K562 (cell line): ENCODE measurements around the gene RPL10A. TPM values are rescaled to one million over a fixed set of nuclear protein-coding genes. Genes with fewer than 3 reads are reported as not detected.

Experiments
- BRF1 ChIP-seq: IDR thresholded peaks from 3 replicates; pipeline ENCODE4 v1.6.1; 2011; ENCODE audit warnings: borderline replicate concordance, mild to moderate bottlenecking; ENCODE audit not compliant: insufficient read length; ENCODE audit errors: extremely low read depth
- CCNT2 ChIP-seq: IDR thresholded peaks from 2 replicates; pipeline ENCODE4 v1.6.1; 2011; ENCODE audit warnings: borderline replicate concordance, low read depth, mild to moderate bottlenecking, moderate library complexity, mixed read lengths, low read length; ENCODE audit not compliant: insufficient read length; ENCODE audit errors: extremely low read depth
- CXXC5 ChIP-seq: fragments of 250-450 bp; sonication (Bioruptor Pico); IDR thresholded peaks from 2 replicates; pipeline ENCODE4 v1.8.0; 2022; ENCODE audit warnings: inconsistent platforms, mild to moderate bottlenecking, moderate library complexity
- DLX4 ChIP-seq: fragments of 250-450 bp; sonication (Bioruptor Pico); IDR thresholded peaks from 2 replicates; pipeline ENCODE4 v1.6.1; 2021; ENCODE audit warnings: mild to moderate bottlenecking
- ETS1 ChIP-seq: conservative IDR thresholded peaks from 2 replicates; pipeline ENCODE4 v1.6.1; 2011; ENCODE audit warnings: low read depth, mild to moderate bottlenecking, low read length; ENCODE audit not compliant: control insufficient read depth
- HDAC3 ChIP-seq: fragments of 450-650 bp; IDR thresholded peaks from 2 replicates; pipeline ENCODE4 v1.6.1; 2018; ENCODE audit warnings: borderline replicate concordance, mild to moderate bottlenecking, moderate library complexity; ENCODE audit not compliant: partially characterized antibody
- MCM3 ChIP-seq: fragments of 450-650 bp; IDR thresholded peaks from 2 replicates; pipeline ENCODE4 v1.6.1; 2016
- POLR2AphosphoS5 ChIP-seq: IDR thresholded peaks from 2 replicates; pipeline ENCODE4 v1.6.1; 2011; ENCODE audit warnings: mild to moderate bottlenecking, low read depth, low read length, moderate library complexity; ENCODE audit not compliant: control insufficient read depth, insufficient read depth
- SIN3B ChIP-seq: fragments of 450-650 bp; IDR thresholded peaks from 2 replicates; pipeline ENCODE4 v1.6.1; 2017; ENCODE audit warnings: low read depth, mild to moderate bottlenecking, moderate library complexity
- TCF7 ChIP-seq: sonication (generic); IDR thresholded peaks from 2 replicates; pipeline ENCODE4 v1.6.1; 2016; ENCODE audit warnings: antibody characterized with exemption, borderline replicate concordance
- YY1 ChIP-seq, 3 experiments: IDR thresholded peaks; 2 replicates each; pipeline ENCODE4 v1.6.1; 2011; ENCODE audit warnings: low read length in 2 of 3, mild to moderate bottlenecking in 2 of 3, moderate library complexity in 2 of 3, borderline replicate concordance in 1 of 3, control low read depth in 1 of 3, low read depth in 1 of 3; ENCODE audit not compliant: insufficient read depth in 3 of 3, insufficient replicate concordance in 2 of 3, control insufficient read depth in 1 of 3, insufficient read length in 1 of 3; ENCODE audit errors: extremely low read depth in 1 of 3
- ZBTB11 ChIP-seq, 3 experiments: fragments of 200-800 bp in 1 of 3; fragments of 250-450 bp in 1 of 3; fragments of 450-650 bp in 1 of 3; sonication (Bioruptor Pico) in 1 of 3; sonication (Bioruptor generic) in 1 of 3; formaldehyde crosslinking in 1 of 3; IDR thresholded peaks; 2 replicates each; pipeline versions ENCODE4 v1.6.1 to v1.8.0; 2016 to 2022; ENCODE audit warnings: mild to moderate bottlenecking in 2 of 3, missing genetic modification characterization in 2 of 3, missing compliant biosample characterization in 1 of 3, moderate library complexity in 1 of 3
- ZNF232 ChIP-seq: sonication (generic); formaldehyde crosslinking; IDR thresholded peaks from 2 replicates; pipeline ENCODE4 v1.8.0; 2022; ENCODE audit warnings: mild to moderate bottlenecking, missing genetic modification reagents
- polyA plus RNA-seq, 8 experiments: library from polyadenylated mRNA; depleted of rRNA in 4 of 8; stranded (reverse) in 5 of 8; unstranded in 3 of 8; fragments of >200 nt; fragmentation: Nextera tagmentation in 2 of 8; fragmentation: Illumina TruSeq in 1 of 8; extraction: Ambion mirVana in 2 of 8; extraction: Trizol in 1 of 8; gene quantifications; 2 replicates each; pipeline versions ENCODE4 v1.2.1 to v1.2.3, GENCODE V29; 2011 to 2014; ENCODE audit warnings: inconsistent platforms in 1 of 8, missing spikeins in 1 of 8
- total RNA-seq, 7 experiments: library from RNA; depleted of rRNA in 6 of 7; stranded (reverse); fragments of >200 nt in 6 of 7; fragmentation: Illumina TruSeq in 2 of 7; extraction: Trizol in 2 of 7; gene quantifications; 2 replicates each; pipeline versions ENCODE4 v1.2.1 to v1.2.3, GENCODE V29; 2011 to 2021; ENCODE audit warnings: low replicate concordance in 1 of 7
- TF ChIP-seq, protein P1 (sequence below): fragments of 200-800 bp; sonication (Bioruptor generic); IDR thresholded peaks from 2 replicates; pipeline ENCODE4 v1.6.1; 2017; ENCODE audit warnings: missing genetic modification characterization, missing compliant biosample characterization
- TF ChIP-seq, protein P2 (sequence below): sonication (generic); formaldehyde crosslinking; IDR thresholded peaks from 2 replicates; pipeline ENCODE4 v1.8.0; 2022; ENCODE audit warnings: mild to moderate bottlenecking, missing genetic modification reagents

RPL10A gene
- total and polyA plus RNA-seq, 9 of the 15 experiments (the other 6 are each of a cell fraction or from before 2014, with no cell fraction given), result 1,589 to 3,237 (median 2,116) TPM

DNA sequence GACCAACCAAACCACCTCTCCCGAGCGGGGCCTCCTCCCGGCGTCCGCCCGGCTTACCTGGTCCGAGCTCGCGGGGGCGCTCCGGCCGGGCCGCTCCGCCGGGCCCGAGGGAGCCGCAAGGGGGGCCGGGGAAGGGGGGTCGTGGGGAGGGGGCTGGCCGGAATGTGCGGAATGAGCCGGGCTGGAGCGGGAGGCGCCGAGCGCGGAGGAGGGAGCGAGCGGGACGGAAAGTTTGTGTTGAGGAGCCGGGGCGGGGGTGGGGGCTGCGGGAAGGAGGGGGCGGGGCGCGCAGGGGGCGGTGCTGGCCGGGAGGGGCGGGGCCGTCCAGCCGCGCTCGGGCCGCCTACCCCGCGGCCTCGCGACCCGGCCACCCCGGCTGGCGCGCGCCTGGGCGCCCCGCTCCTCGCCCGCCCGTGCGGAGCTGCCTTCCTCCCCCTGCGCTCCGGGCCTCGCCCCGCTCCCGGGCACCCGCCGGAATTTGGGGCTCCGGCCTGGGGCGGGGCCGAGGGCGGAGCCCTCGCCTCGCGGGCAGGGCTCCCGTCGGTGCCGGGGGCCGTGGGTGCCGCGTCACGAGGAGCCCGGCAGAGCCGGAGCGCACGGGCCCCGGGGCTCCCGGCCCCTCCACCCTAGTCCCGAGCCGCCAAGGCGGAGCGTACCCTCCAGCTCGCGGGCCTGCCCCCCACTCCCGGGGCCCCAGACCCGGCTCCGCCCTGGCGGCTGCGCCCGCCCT is 28.8 kb downstream of the RPL10A start, which contains the start of gene TEAD3 (continued):
- TF ChIP-seq BRF1, result no peak
- no peak for TF ChIP-seq TCF7
- TF ChIP-seq, protein P1, sequence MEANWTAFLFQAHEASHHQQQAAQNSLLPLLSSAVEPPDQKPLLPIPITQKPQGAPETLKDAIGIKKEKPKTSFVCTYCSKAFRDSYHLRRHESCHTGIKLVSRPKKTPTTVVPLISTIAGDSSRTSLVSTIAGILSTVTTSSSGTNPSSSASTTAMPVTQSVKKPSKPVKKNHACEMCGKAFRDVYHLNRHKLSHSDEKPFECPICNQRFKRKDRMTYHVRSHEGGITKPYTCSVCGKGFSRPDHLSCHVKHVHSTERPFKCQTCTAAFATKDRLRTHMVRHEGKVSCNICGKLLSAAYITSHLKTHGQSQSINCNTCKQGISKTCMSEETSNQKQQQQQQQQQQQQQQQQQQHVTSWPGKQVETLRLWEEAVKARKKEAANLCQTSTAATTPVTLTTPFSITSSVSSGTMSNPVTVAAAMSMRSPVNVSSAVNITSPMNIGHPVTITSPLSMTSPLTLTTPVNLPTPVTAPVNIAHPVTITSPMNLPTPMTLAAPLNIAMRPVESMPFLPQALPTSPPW (CRISPR knock-in tag), result peak; percentile 97
- peak; percentile 53 for TF ChIP-seq SIN3B
- TF ChIP-seq, protein P2, sequence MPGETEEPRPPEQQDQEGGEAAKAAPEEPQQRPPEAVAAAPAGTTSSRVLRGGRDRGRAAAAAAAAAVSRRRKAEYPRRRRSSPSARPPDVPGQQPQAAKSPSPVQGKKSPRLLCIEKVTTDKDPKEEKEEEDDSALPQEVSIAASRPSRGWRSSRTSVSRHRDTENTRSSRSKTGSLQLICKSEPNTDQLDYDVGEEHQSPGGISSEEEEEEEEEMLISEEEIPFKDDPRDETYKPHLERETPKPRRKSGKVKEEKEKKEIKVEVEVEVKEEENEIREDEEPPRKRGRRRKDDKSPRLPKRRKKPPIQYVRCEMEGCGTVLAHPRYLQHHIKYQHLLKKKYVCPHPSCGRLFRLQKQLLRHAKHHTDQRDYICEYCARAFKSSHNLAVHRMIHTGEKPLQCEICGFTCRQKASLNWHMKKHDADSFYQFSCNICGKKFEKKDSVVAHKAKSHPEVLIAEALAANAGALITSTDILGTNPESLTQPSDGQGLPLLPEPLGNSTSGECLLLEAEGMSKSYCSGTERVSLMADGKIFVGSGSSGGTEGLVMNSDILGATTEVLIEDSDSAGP (CRISPR knock-in tag), result no peak
- TF ChIP-seq MCM3, result no peak
- peak; percentile 30 for TF ChIP-seq CCNT2
- peak; percentile 57; the same call in 1 of the 2 replicates for TF ChIP-seq ETS1
- no peak for TF ChIP-seq ZNF232 (CRISPR knock-in tag)
- no peak for TF ChIP-seq HDAC3
- peak; percentile 68 for TF ChIP-seq CXXC5 (CRISPR knock-in tag)
- TF ChIP-seq DLX4, result no peak
- peak in 1 of 3 experiments; percentile 64; a peak in 2 of 6 replicates for TF ChIP-seq ZBTB11 (CRISPR knock-in tag; IDR thresholded peaks at IDR 0.05)
- TF ChIP-seq YY1 (IDR thresholded peaks at IDR 0.05; ENCODE audit: borderline replicate concordance in 1 of 3, control insufficient read depth in 1 of 3, extremely low read depth in 1 of 3, insufficient read depth in 3 of 3, insufficient read length in 1 of 3, insufficient replicate concordance in 2 of 3, low read depth in 1 of 3, low read length in 2 of 3), result peak in 2 of 3 experiments; percentile 40 to 66
- TF ChIP-seq POLR2AphosphoS5, result peak; percentile 74; the same call in 1 of the 2 replicates
